HUES48 (cell line): ENCODE results near the gene SRBD1.

Source experiments
- H3K27ac ChIP-seq: one replicate; pipeline ENCODE4 v1.7.0; 2013; ENCODE audit warnings: low read depth, low read length, inconsistent platforms
- H3K27me3 ChIP-seq: 2 replicates; pipeline ENCODE4 v1.6.1; 2013; ENCODE audit warnings: mild to moderate bottlenecking, low read length; ENCODE audit not compliant: control insufficient read depth, insufficient read depth
- H3K36me3 ChIP-seq: 2 replicates; pipeline ENCODE4 v1.6.1; 2013; ENCODE audit warnings: low read length; ENCODE audit not compliant: control insufficient read depth, insufficient read depth
- H3K4me1 ChIP-seq: 2 replicates; pipeline ENCODE4 v1.6.1; 2013; ENCODE audit warnings: mild to moderate bottlenecking, low read length; ENCODE audit not compliant: control insufficient read depth, insufficient read depth
- H3K4me3 ChIP-seq: 2 replicates; pipeline ENCODE4 v1.5.1; 2013; ENCODE audit warnings: mild to moderate bottlenecking, low read depth, low read length
- H3K9ac ChIP-seq: 2 replicates; pipeline ENCODE4 v1.6.1; 2013; ENCODE audit warnings: mild to moderate bottlenecking, low read depth, low read length, moderate library complexity
- H3K9me3 ChIP-seq: 2 replicates; pipeline ENCODE4 v1.6.1; 2013; ENCODE audit warnings: low read length; ENCODE audit not compliant: control insufficient read depth, insufficient read depth

SRBD1 gene

GRCh38 chr2:45394216-45394615 is 216.9 kb downstream of the SRBD1 start:
- Histone ChIP-seq H3K27ac (no peak overlapping the region), H3K27me3 (no peaks in the 10 kb centered on the region), H3K4me3 (no peak overlapping the region), H3K9me3 (no peaks in the 10 kb centered on the region), H3K36me3 (no peaks in the 10 kb centered on the region), H3K9ac (no peak overlapping the region), H3K4me1 (peaks cover 53% of the 10 kb centered on the region)

GRCh38 chr2:45391866-45392265 is 219.2 kb downstream of the SRBD1 start:
- Histone ChIP-seq H3K4me3 (no peak overlapping the region), H3K9me3 (no peaks in the 10 kb centered on the region), H3K36me3 (peaks cover 7% of the 10 kb centered on the region), H3K27me3 (no peaks in the 10 kb centered on the region), H3K9ac (no peak overlapping the region), H3K4me1 (peaks cover 41% of the 10 kb centered on the region), H3K27ac (no peak overlapping the region)

GRCh38 chr2:45390861-45391260 is 220.2 kb downstream of the SRBD1 start:
- no peaks in the 10 kb centered on the region for H3K9me3 ChIP-seq
- peaks cover 7% of the 10 kb centered on the region for H3K36me3 ChIP-seq
- H3K4me1 ChIP-seq: peaks cover 39% of the 10 kb centered on the region
- H3K27me3 ChIP-seq: no peaks in the 10 kb centered on the region
- H3K9ac ChIP-seq: no peak overlapping the region
- H3K4me3 ChIP-seq: no peak overlapping the region
- H3K27ac ChIP-seq: peak overlapping the region; percentile 63

- Histone ChIP-seq H3K27ac (peak overlapping the region; percentile 63), H3K4me1 (peaks cover 39% of the 10 kb centered on the region), H3K9me3 (no peaks in the 10 kb centered on the region), H3K27me3 (no peaks in the 10 kb centered on the region), H3K9ac (no peak overlapping the region), H3K4me3 (no peak overlapping the region), H3K36me3 (peaks cover 7% of the 10 kb centered on the region)
Observed at GRCh38 chr2:45390441-45390840, 220.6 kb downstream of the SRBD1 start.

GRCh38 chr2:45388541-45389100 is 222.4 kb downstream of the SRBD1 start:
- Histone ChIP-seq H3K9ac (no peak overlapping the region), H3K27me3 (no peaks in the 10 kb centered on the region), H3K36me3 (peaks cover 7% of the 10 kb centered on the region), H3K4me3 (no peak overlapping the region), H3K27ac (no peak overlapping the region), H3K4me1 (peaks cover 29% of the 10 kb centered on the region), H3K9me3 (no peaks in the 10 kb centered on the region)

GRCh38 chr2:45382744-45383143 is 228.3 kb downstream of the SRBD1 start:
- no peak overlapping the region for H3K9ac ChIP-seq
- H3K9me3 ChIP-seq: no peaks in the 10 kb centered on the region
- no peak overlapping the region for H3K27ac ChIP-seq
- H3K27me3 ChIP-seq: no peaks in the 10 kb centered on the region
- H3K4me3 ChIP-seq: no peak overlapping the region
- peaks cover 5% of the 10 kb centered on the region; the same call in 1 of the 2 replicates for H3K4me1 ChIP-seq
- H3K36me3 ChIP-seq: peaks cover 4% of the 10 kb centered on the region; the same call in 1 of the 2 replicates

- Histone ChIP-seq H3K9me3 (no peaks in the 10 kb centered on the region), H3K4me3 (no peak overlapping the region), H3K9ac (no peak overlapping the region), H3K4me1 (peaks cover 5% of the 10 kb centered on the region; the same call in 1 of the 2 replicates), H3K36me3 (no peaks in the 10 kb centered on the region), H3K27ac (no peak overlapping the region), H3K27me3 (no peaks in the 10 kb centered on the region)
Observed at GRCh38 chr2:45380131-45380836, 230.8 kb downstream of the SRBD1 start.

- Histone ChIP-seq H3K27me3 (no peaks in the 10 kb centered on the region), H3K9me3 (no peaks in the 10 kb centered on the region), H3K27ac (no peak overlapping the region), H3K9ac (no peak overlapping the region), H3K4me1 (peaks cover 5% of the 10 kb centered on the region; the same call in 1 of the 2 replicates), H3K36me3 (no peaks in the 10 kb centered on the region), H3K4me3 (no peak overlapping the region)
Observed at GRCh38 chr2:45379399-45380087, 231.5 kb downstream of the SRBD1 start.

- Histone ChIP-seq H3K9me3 (no peaks in the 10 kb centered on the region), H3K4me3 (no peak overlapping the region), H3K36me3 (no peaks in the 10 kb centered on the region), H3K9ac (no peak overlapping the region), H3K4me1 (no peaks in the 10 kb centered on the region), H3K27me3 (no peaks in the 10 kb centered on the region), H3K27ac (no peak overlapping the region)
Observed at GRCh38 chr2:45373534-45373933, 237.5 kb downstream of the SRBD1 start.

- no peaks in the 10 kb centered on the region for H3K27me3 ChIP-seq
- no peak overlapping the region for H3K27ac ChIP-seq
- no peak overlapping the region for H3K9ac ChIP-seq
- no peaks in the 10 kb centered on the region for H3K36me3 ChIP-seq
- no peaks in the 10 kb centered on the region for H3K9me3 ChIP-seq
- H3K4me1 ChIP-seq: no peaks in the 10 kb centered on the region
- no peak overlapping the region for H3K4me3 ChIP-seq
Observed at GRCh38 chr2:45370369-45370768, 240.7 kb downstream of the SRBD1 start.

- Histone ChIP-seq H3K27ac (no peak overlapping the region), H3K9me3 (no peaks in the 10 kb centered on the region), H3K4me3 (no peak overlapping the region), H3K27me3 (no peaks in the 10 kb centered on the region), H3K9ac (no peak overlapping the region), H3K36me3 (no peaks in the 10 kb centered on the region), H3K4me1 (peaks cover 5% of the 10 kb centered on the region; the same call in 1 of the 2 replicates)
Observed at GRCh38 chr2:45368792-45369191, 242.3 kb downstream of the SRBD1 start.
